ENCODE results near the gene ZNF416. TPM values are rescaled to one million over a fixed set of nuclear protein-coding genes. Genes with fewer than 3 reads are reported as not detected.
A peak's percentile ranks its signal among the peaks of the same experiment; 100 is the strongest.

The ZNF416 gene
- total and polyA plus RNA-seq, 4 donors: 0.97 to 2.9 (median 1.2) TPM

DNA sequence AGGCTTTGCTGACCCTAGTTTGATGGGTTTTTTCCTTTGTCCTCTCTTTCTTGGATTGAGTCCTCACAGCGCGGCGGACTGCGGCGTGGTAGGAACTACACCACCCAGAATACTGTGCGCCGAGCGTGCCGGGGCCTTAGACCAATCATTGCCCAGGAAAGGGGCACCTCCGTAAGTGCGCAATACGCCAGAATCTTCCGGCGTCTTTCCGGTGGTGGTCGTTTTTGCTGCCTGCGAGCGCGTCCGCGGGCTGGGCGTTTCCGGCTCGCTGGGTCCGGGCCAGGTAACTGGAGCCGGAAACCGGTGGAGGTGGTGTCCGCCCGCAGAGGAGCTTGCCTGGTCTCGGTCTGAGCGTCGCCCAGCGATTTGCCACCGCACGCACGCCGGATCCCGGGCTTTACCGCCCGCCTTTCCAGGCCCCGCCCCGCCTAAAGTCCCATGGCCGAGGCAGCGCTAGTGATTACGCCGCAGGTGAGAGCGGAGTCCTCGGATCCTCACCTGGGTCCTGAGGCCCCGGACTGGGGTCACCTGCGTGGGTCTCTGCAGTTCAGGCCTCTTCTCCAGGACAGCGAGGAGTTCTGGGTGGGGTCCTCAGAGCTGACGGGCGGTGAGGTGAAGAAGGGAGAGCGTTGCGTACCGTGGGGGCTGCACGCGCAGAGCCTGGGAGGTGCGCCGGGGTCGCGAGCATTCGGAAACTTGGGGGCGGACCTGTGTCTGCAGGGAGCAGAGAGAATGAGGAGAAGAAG is 51.4 kb downstream of the ZNF416 start, which contains the start of gene ZNF549:
Gene ZNF549 (plus strand): TSS at position 221 of the 746 bp plus-strand sequence. CDS start 218 bp downstream, at position 439.
- WGBS: 2% methylated on average over 64 of the region's 64 CpGs
- peak; percentile 85 for DNase-seq (ENCODE audit: low spot score)
- peaks cover 12 to 60% (median 26%) of the 10 kb centered on the region in 4 donors for H3K9me3 ChIP-seq (ENCODE audit: control insufficient read depth in 4 of 4, low read length in 3 of 4)

More for the DNA sequence above, 51.4 kb downstream of the ZNF416 start, which contains the start of gene ZNF549:
- peaks cover 0 to 3% (median 0%) of the 10 kb centered on the region in 4 donors for H3K27me3 ChIP-seq (ENCODE audit: control insufficient read depth in 4 of 4, insufficient read depth in 4 of 4, low read length in 3 of 4)
- peak within 1 kb of the TSS in 1 of 2 donors; percentile 4 for H3K9ac ChIP-seq (ENCODE audit: low read depth in 1 of 2, low read length in 2 of 2)
- peak within 1 kb of the TSS; percentile 28 to 68 for H3K27ac ChIP-seq (ENCODE audit: low read depth in 1 of 2, low read length in 2 of 2)
- peaks cover 2 to 8% (median 6%) of the 10 kb centered on the region in 4 donors for H3K4me1 ChIP-seq (ENCODE audit: control insufficient read depth in 4 of 4, insufficient read depth in 4 of 4, low read length in 3 of 4)
- peaks cover 0 to 10% (median 2%) of the 10 kb centered on the region in 4 donors for H3K36me3 ChIP-seq (ENCODE audit: control insufficient read depth in 4 of 4, insufficient read depth in 3 of 4, low read depth in 1 of 4, low read length in 3 of 4)
- peak within 1 kb of the TSS; percentile 50 to 83 (median 67) for H3K4me3 ChIP-seq (ENCODE audit: low read depth in 1 of 3, low read length in 3 of 3)
- TF ChIP-seq HNF4G (IDR thresholded peaks at IDR 0.05): no peak
- peak; percentile 40 for TF ChIP-seq SP1 (IDR thresholded peaks at IDR 0.05)
- no peak for TF ChIP-seq FOXA2 (IDR thresholded peaks at IDR 0.05)
- TF ChIP-seq, protein P1, sequence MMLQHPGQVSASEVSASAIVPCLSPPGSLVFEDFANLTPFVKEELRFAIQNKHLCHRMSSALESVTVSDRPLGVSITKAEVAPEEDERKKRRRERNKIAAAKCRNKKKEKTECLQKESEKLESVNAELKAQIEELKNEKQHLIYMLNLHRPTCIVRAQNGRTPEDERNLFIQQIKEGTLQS (IDR thresholded peaks at IDR 0.05): no peak
- TF ChIP-seq HNF4A (conservative IDR thresholded peaks at IDR 0.05): no peak
- TF ChIP-seq, protein P2, sequence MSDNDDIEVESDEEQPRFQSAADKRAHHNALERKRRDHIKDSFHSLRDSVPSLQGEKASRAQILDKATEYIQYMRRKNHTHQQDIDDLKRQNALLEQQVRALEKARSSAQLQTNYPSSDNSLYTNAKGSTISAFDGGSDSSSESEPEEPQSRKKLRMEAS (IDR thresholded peaks at IDR 0.05): peak; percentile 67
- no peak for TF ChIP-seq FOXA1 (IDR thresholded peaks at IDR 0.05)
- no peak for TF ChIP-seq REST (IDR thresholded peaks at IDR 0.05)
- TF ChIP-seq TAF1 (conservative IDR thresholded peaks at IDR 0.05): no peak
- no peak for TF ChIP-seq NR2F2 (IDR thresholded peaks at IDR 0.05)
- peak; percentile 91 to 97 for TF ChIP-seq GABPA (IDR thresholded peaks at IDR 0.05 in 1 of 2, conservative IDR thresholded peaks at IDR 0.05 in 1 of 2)
- TF ChIP-seq, protein P3, sequence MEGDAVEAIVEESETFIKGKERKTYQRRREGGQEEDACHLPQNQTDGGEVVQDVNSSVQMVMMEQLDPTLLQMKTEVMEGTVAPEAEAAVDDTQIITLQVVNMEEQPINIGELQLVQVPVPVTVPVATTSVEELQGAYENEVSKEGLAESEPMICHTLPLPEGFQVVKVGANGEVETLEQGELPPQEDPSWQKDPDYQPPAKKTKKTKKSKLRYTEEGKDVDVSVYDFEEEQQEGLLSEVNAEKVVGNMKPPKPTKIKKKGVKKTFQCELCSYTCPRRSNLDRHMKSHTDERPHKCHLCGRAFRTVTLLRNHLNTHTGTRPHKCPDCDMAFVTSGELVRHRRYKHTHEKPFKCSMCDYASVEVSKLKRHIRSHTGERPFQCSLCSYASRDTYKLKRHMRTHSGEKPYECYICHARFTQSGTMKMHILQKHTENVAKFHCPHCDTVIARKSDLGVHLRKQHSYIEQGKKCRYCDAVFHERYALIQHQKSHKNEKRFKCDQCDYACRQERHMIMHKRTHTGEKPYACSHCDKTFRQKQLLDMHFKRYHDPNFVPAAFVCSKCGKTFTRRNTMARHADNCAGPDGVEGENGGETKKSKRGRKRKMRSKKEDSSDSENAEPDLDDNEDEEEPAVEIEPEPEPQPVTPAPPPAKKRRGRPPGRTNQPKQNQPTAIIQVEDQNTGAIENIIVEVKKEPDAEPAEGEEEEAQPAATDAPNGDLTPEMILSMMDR (IDR thresholded peaks at IDR 0.05; ENCODE audit: low read depth, low read length, missing input control): no peak
- TF ChIP-seq RAD21 (IDR thresholded peaks at IDR 0.05): peak in 1 of 2 donors; percentile 40
- TF ChIP-seq YY1 (IDR thresholded peaks at IDR 0.05): peak; percentile 64
- TF ChIP-seq EGR1 (IDR thresholded peaks at IDR 0.05; ENCODE audit: low read depth in 2 of 2): peak in 1 of 2 donors; percentile 58
- peak; percentile 43 for TF ChIP-seq ZBTB33 (IDR thresholded peaks at IDR 0.05)
- TF ChIP-seq JUND (IDR thresholded peaks at IDR 0.05): no peak
- TF ChIP-seq RXRA (IDR thresholded peaks at IDR 0.05): no peak

Other genes with a start within 250 kb of the ZNF416 start
- 1 to 10 TPM; 3.2 to 5.6 TPM for gene ZNF304, start 227.6 kb downstream of the ZNF416 start, total RNA-seq
- gene ZNF304, start 227.6 kb downstream of the ZNF416 start, polyA plus RNA-seq: 1 to 10 TPM in 1 of 2 donors, under 1 TPM in 1; 0.90 to 1.3 TPM
- gene TRAPPC2B, start 215.4 kb downstream of the ZNF416 start, total RNA-seq: 1 to 10 TPM; 2.8 to 6.1 TPM
- gene TRAPPC2B, start 215.4 kb downstream of the ZNF416 start, polyA plus RNA-seq: 1 to 10 TPM; 3.1 to 4.2 TPM
- 1 to 10 TPM; 1.7 to 1.8 TPM for gene ZNF547, start 215.4 kb downstream of the ZNF416 start, total RNA-seq
- under 1 TPM; 0.22 to 0.33 TPM for gene ZNF547, start 215.4 kb downstream of the ZNF416 start, polyA plus RNA-seq
- gene ZNF548, start 189.1 kb downstream of the ZNF416 start, total RNA-seq: 10 to 100 TPM in 1 of 2 donors, 1 to 10 TPM in 1; 7.3 to 13.9 TPM
- gene ZNF548, start 189.1 kb downstream of the ZNF416 start, polyA plus RNA-seq: 1 to 10 TPM; 1.8 to 3.4 TPM
- gene ZNF17, start 167.8 kb downstream of the ZNF416 start, total RNA-seq: 1 to 10 TPM; 7.6 to 8.2 TPM
- 1 to 10 TPM; 1.2 to 1.4 TPM for gene ZNF17, start 167.8 kb downstream of the ZNF416 start, polyA plus RNA-seq
- gene ZNF749, start 143.6 kb downstream of the ZNF416 start, total RNA-seq: 10 to 100 TPM in 1 of 2 donors, 1 to 10 TPM in 1; 5.9 to 11.6 TPM
- 1 to 10 TPM in 1 of 2 donors, under 1 TPM in 1; 0.83 to 5.4 TPM for gene ZNF749, start 143.6 kb downstream of the ZNF416 start, polyA plus RNA-seq
- gene VN1R1, start 121.8 kb downstream of the ZNF416 start, total RNA-seq: under 1 TPM; 0.42 to 0.98 TPM
- gene VN1R1, start 121.8 kb downstream of the ZNF416 start, polyA plus RNA-seq: under 1 TPM; 0.14 to 0.19 TPM
- 10 to 100 TPM in 1 of 2 donors, 1 to 10 TPM in 1; 5.4 to 11.1 TPM for gene ZNF772, start 101.3 kb downstream of the ZNF416 start, total RNA-seq
- 1 to 10 TPM in 1 of 2 donors, under 1 TPM in 1; 0.81 to 1.6 TPM for gene ZNF772, start 101.3 kb downstream of the ZNF416 start, polyA plus RNA-seq
- 10 to 100 TPM in 1 of 2 donors, 1 to 10 TPM in 1; 4.2 to 12.4 TPM for gene ZNF419, start 91.2 kb downstream of the ZNF416 start, total RNA-seq
- gene ZNF419, start 91.2 kb downstream of the ZNF416 start, polyA plus RNA-seq: 1 to 10 TPM; 1.9 to 3.2 TPM
- gene ZNF773, start 79.0 kb downstream of the ZNF416 start, total RNA-seq: 1 to 10 TPM; 7.3 to 7.4 TPM
- 1 to 10 TPM; 1.4 to 1.7 TPM for gene ZNF773, start 79.0 kb downstream of the ZNF416 start, polyA plus RNA-seq
- gene ZNF549, start 51.6 kb downstream of the ZNF416 start, total RNA-seq: 1 to 10 TPM; 2.3 to 4.5 TPM
- under 1 TPM; 0.66 to 0.67 TPM for gene ZNF549, start 51.6 kb downstream of the ZNF416 start, polyA plus RNA-seq
- 1 to 10 TPM; 4.4 to 4.8 TPM for gene ZNF550, start 19.0 kb downstream of the ZNF416 start, total RNA-seq
- 1 to 10 TPM in 1 of 2 donors, under 1 TPM in 1; 0.96 to 3.0 TPM for gene ZNF550, start 19.0 kb downstream of the ZNF416 start, polyA plus RNA-seq
- gene ZIK1, start 5.2 kb upstream of the ZNF416 start, total RNA-seq: 1 to 10 TPM; 1.2 to 8.6 TPM
- under 1 TPM; 0.29 to 0.60 TPM for gene ZIK1, start 5.2 kb upstream of the ZNF416 start, polyA plus RNA-seq
- gene ZNF530, start 21.0 kb upstream of the ZNF416 start, total RNA-seq: 1 to 10 TPM; 1.4 to 7.1 TPM
- gene ZNF530, start 21.0 kb upstream of the ZNF416 start, polyA plus RNA-seq: 1 to 10 TPM in 1 of 2 donors, under 1 TPM in 1; 0.86 to 1.4 TPM
- gene ZNF134, start 35.3 kb upstream of the ZNF416 start, total RNA-seq: 10 to 100 TPM in 1 of 2 donors, 1 to 10 TPM in 1; 6.9 to 12.1 TPM
- gene ZNF134, start 35.3 kb upstream of the ZNF416 start, polyA plus RNA-seq: 1 to 10 TPM; 1.5 to 4.0 TPM
- 1 to 10 TPM; 4.4 to 7.0 TPM for gene ZNF211, start 54.3 kb upstream of the ZNF416 start, total RNA-seq
- gene ZNF211, start 54.3 kb upstream of the ZNF416 start, polyA plus RNA-seq: 1 to 10 TPM; 2.0 to 2.3 TPM
- not detected for gene ZSCAN4, start 90.0 kb upstream of the ZNF416 start, total RNA-seq
- not detected for gene ZSCAN4, start 90.0 kb upstream of the ZNF416 start, polyA plus RNA-seq
- gene ZNF551, start 103.1 kb upstream of the ZNF416 start, total RNA-seq: 10 to 100 TPM in 1 of 2 donors, 1 to 10 TPM in 1; 3.1 to 10.5 TPM
- 1 to 10 TPM in 1 of 2 donors, under 1 TPM in 1; 0.79 to 1.0 TPM for gene ZNF551, start 103.1 kb upstream of the ZNF416 start, polyA plus RNA-seq
- 1 to 10 TPM; 2.2 to 4.7 TPM for gene ZNF154, start 130.3 kb upstream of the ZNF416 start, total RNA-seq
- gene ZNF154, start 130.3 kb upstream of the ZNF416 start, polyA plus RNA-seq: under 1 TPM; 0.32 to 0.36 TPM
- gene ZNF671, start 148.7 kb upstream of the ZNF416 start, total RNA-seq: 1 to 10 TPM; 2.4 to 9.3 TPM
- 1 to 10 TPM in 1 of 2 donors, under 1 TPM in 1; 0.78 to 1.6 TPM for gene ZNF671, start 148.7 kb upstream of the ZNF416 start, polyA plus RNA-seq
- 10 to 100 TPM in 1 of 2 donors, 1 to 10 TPM in 1; 8.7 to 20.3 TPM for gene ZNF776, start 167.9 kb upstream of the ZNF416 start, total RNA-seq
- 1 to 10 TPM; 2.0 to 4.1 TPM for gene ZNF776, start 167.9 kb upstream of the ZNF416 start, polyA plus RNA-seq
- gene ZNF586, start 190.8 kb upstream of the ZNF416 start, total RNA-seq: 10 to 100 TPM; 10.4 to 11.8 TPM
- 1 to 10 TPM; 2.3 to 3.1 TPM for gene ZNF586, start 190.8 kb upstream of the ZNF416 start, polyA plus RNA-seq
- gene ZNF552, start 236.0 kb upstream of the ZNF416 start, total RNA-seq: 10 to 100 TPM in 1 of 2 donors, 1 to 10 TPM in 1; 5.4 to 16.1 TPM
- 1 to 10 TPM; 3.1 to 5.5 TPM for gene ZNF552, start 236.0 kb upstream of the ZNF416 start, polyA plus RNA-seq